Measurements from ENCODE around the gene SOBP.

DNA sequence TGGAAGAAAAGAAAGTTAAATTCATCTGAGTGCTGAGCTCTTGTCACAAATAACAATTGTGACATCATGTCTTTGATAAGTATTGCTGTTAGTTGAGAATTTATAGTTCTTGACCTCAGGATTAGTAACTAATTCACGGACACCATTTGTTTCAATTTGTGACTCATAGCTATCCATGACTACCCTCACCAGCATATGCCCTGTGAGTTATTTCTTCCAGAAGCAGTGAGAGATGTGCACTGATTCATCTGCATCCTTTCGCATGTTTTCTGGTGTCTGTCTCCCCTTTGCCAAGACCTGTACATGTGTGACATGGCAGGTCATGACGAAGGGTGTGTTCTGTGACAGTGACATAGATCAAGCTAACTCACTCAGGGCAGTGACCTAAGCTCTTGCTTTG lies 86.9 kb downstream of the SOBP start:
- no peak for TF ChIP-seq RCOR1 (IDR thresholded peaks at IDR 0.05; ENCODE audit: low read depth, low read length)
- TF ChIP-seq, protein P1, sequence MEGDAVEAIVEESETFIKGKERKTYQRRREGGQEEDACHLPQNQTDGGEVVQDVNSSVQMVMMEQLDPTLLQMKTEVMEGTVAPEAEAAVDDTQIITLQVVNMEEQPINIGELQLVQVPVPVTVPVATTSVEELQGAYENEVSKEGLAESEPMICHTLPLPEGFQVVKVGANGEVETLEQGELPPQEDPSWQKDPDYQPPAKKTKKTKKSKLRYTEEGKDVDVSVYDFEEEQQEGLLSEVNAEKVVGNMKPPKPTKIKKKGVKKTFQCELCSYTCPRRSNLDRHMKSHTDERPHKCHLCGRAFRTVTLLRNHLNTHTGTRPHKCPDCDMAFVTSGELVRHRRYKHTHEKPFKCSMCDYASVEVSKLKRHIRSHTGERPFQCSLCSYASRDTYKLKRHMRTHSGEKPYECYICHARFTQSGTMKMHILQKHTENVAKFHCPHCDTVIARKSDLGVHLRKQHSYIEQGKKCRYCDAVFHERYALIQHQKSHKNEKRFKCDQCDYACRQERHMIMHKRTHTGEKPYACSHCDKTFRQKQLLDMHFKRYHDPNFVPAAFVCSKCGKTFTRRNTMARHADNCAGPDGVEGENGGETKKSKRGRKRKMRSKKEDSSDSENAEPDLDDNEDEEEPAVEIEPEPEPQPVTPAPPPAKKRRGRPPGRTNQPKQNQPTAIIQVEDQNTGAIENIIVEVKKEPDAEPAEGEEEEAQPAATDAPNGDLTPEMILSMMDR (IDR thresholded peaks at IDR 0.05): no peak
- no peak for TF ChIP-seq POLR2A (IDR thresholded peaks at IDR 0.05; ENCODE audit: low read length)
- TF ChIP-seq RFX5 (IDR thresholded peaks at IDR 0.05): no peak
- no peak for TF ChIP-seq FOXS1 (CRISPR knock-in tag; IDR thresholded peaks at IDR 0.05)
- TF ChIP-seq KDM1A (IDR thresholded peaks at IDR 0.05; ENCODE audit: low read depth): no peak
- TF ChIP-seq JUNB (IDR thresholded peaks at IDR 0.05): no peak
- TF ChIP-seq EHMT2 (IDR thresholded peaks at IDR 0.05; ENCODE audit: low read depth): no peak
- TF ChIP-seq MYC (IDR thresholded peaks at IDR 0.05; ENCODE audit: borderline replicate concordance, low read length): no peak

Data from A549 (cell line).